Prostate gland (tissue), 2 donors: Measurements from ENCODE around the gene NFIX. TPM values are rescaled to one million over a fixed set of nuclear protein-coding genes. Genes with fewer than 3 reads are reported as not detected.

Source experiments
- DNase-seq: peaks from one replicate; pipeline ENCODE4 v3.0.0-alpha.2; 2019; ENCODE audit warnings: low spot score
- H3K27ac ChIP-seq, 2 donors: fragments of 200-600 bp; sonication (generic); 2 replicates each; pipeline ENCODE4 v1.5.1; 2017 to 2019
- H3K27me3 ChIP-seq: fragments of 200-600 bp; sonication (generic); replicated peaks from 2 replicates; pipeline ENCODE4 v1.5.1; 2019; ENCODE audit not compliant: insufficient read depth
- H3K36me3 ChIP-seq, 2 donors: fragments of 200-600 bp; sonication (generic); 1 replicate in 1 of 2; 2 replicates in 1 of 2; pipeline versions ENCODE4 v1.5.1 to v1.8.1; 2017 to 2019
- H3K4me1 ChIP-seq: fragments of 200-600 bp; sonication (generic); replicated peaks from 2 replicates; pipeline ENCODE4 v1.5.1; 2019
- H3K4me3 ChIP-seq, 2 donors: fragments of 200-600 bp; sonication (generic); 2 replicates each; pipeline ENCODE4 v1.5.1; 2017 to 2019
- H3K9me3 ChIP-seq: fragments of 200-600 bp; sonication (generic); 2 replicates; pipeline ENCODE4 v1.5.1; 2017
- POLR2A ChIP-seq: fragments of 450-650 bp; IDR thresholded peaks from one replicate; pipeline ENCODE4 v1.6.1; 2016; ENCODE audit warnings: antibody characterized with exemption, mild to moderate bottlenecking
- POLR2AphosphoS5 ChIP-seq: sonication (generic); formaldehyde crosslinking; IDR thresholded peaks from one replicate; pipeline ENCODE4 v1.6.1; 2017; ENCODE audit warnings: antibody characterized with exemption
- WGBS: methylation state at CpG from one replicate; pipeline ENCODE4 v1.1.5; 2018; 5-methylcytosine and 5-hydroxymethylcytosine counted together
- intact Hi-C: fragments of 100-400 bp; cut with DNase I; formaldehyde crosslinking; loops from one replicate; pipeline ENCODE4 v1.14.2; 2022
- total RNA-seq, 2 donors: library from RNA; depleted of rRNA; stranded (reverse); fragments of >200 nt; gene quantifications; one replicate each; pipeline ENCODE4 v1.1.0, GENCODE V29; 2016
- TF ChIP-seq, protein P1 (sequence below), 4 experiments: fragments of 200-600 bp in 2 of 4; fragments of 450-650 bp in 2 of 4; sonication (generic) in 2 of 4; IDR thresholded peaks; 1 replicate in 3 of 4; 2 replicates in 1 of 4; pipeline ENCODE4 v1.5.1; 2016 to 2019; ENCODE audit warnings: antibody characterized with exemption in 4 of 4, mild to moderate bottlenecking in 2 of 4, moderate library complexity in 2 of 4

NFIX gene
- total RNA-seq, 2 donors from 2014 or later, result 185 to 286 TPM

DNA sequence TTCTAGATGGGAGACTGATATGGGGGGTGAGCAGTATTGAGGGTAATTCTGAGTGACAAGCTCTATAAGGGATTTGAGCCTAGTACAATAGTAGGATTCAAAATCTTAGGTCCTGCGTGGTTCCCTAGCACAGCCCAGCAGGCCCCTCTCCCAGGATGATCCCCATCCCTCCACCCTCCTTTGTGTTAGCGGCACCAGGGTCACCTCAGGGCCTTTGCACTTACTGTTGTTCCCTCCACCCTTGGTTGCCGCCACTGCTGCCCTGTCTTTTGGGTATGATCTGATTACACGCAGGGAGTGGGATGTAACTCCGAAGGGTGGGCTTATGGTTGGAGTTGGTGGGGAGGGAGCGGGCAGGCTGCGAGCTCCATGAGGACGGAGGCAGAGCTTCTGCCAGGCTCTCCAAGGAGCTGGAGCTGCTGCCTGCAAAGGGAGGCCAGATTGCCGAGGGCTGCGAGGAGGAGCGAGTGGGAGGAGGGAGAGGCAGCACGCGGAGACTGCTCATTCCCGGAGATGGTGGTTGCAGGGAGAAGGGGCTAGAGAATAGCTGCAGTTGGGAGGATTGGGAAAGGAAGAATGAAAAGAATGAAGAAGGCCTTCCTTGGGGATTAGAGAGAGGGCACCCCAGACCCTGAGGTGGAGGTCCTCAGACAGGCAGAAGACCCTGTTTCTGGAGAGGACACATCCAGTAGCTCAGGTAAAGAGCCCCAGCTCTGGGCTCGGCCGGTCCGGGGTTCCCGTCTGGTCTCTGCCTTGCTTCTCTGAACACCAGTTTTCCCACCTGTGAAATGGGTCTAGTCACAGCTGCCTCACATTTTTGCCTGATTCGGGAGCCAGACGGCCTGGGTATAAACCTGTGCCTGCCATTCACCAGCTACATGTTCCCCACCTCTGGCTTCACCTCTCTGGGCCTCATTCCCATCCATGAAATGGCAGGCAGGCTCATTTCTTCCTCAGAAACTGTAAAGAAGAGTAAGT is 128.0 kb downstream of the NFIX start:
- intact Hi-C loops, result no loop called here
- no peaks in the 10 kb centered on the region for H3K4me1 ChIP-seq

DNA sequence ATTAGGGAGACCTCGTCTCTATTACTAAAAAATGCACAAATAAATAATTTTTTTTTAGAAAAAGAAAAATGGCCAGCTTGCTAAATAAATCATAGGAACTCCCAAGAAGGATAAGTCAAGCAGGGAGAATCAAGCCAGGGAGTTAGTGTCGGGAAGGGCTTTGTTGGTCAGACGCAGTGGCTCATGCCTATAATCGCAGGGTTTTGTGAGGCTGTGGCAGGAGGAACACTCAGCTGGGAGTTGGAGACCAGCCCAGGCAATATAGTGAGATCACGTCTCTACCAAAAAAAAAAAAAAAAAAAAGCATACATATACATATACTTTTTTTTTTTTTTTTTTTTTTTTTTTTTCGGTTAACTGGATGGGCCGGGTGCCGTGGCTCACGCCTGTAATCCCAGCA is 131.8 kb downstream of the NFIX start:
- Histone ChIP-seq H3K4me3 (no peak overlapping the region), H3K9me3 (no peaks in the 10 kb centered on the region), H3K27ac (no peak overlapping the region), H3K4me1 (no peaks in the 10 kb centered on the region), H3K36me3 (no peaks in the 10 kb centered on the region), H3K27me3 (no peaks in the 10 kb centered on the region)
- TF ChIP-seq POLR2A, result no peak
- TF ChIP-seq, protein P1, sequence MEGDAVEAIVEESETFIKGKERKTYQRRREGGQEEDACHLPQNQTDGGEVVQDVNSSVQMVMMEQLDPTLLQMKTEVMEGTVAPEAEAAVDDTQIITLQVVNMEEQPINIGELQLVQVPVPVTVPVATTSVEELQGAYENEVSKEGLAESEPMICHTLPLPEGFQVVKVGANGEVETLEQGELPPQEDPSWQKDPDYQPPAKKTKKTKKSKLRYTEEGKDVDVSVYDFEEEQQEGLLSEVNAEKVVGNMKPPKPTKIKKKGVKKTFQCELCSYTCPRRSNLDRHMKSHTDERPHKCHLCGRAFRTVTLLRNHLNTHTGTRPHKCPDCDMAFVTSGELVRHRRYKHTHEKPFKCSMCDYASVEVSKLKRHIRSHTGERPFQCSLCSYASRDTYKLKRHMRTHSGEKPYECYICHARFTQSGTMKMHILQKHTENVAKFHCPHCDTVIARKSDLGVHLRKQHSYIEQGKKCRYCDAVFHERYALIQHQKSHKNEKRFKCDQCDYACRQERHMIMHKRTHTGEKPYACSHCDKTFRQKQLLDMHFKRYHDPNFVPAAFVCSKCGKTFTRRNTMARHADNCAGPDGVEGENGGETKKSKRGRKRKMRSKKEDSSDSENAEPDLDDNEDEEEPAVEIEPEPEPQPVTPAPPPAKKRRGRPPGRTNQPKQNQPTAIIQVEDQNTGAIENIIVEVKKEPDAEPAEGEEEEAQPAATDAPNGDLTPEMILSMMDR (IDR thresholded peaks at IDR 0.05), result no peak
- TF ChIP-seq POLR2AphosphoS5, result no peak
- 80% methylated on average over 9 of the region's 9 CpGs for WGBS
- DNase-seq, result no peak
- intact Hi-C loops, result no loop called here

More for the DNA sequence above, 128.0 kb downstream of the NFIX start:
- TF ChIP-seq, protein P1 (IDR thresholded peaks at IDR 0.05), result no peak
- TF ChIP-seq POLR2A (no peak), POLR2AphosphoS5 (no peak)
- Histone ChIP-seq H3K27me3 (no peaks in the 10 kb centered on the region), H3K4me3 (no peak overlapping the region), H3K36me3 (no peaks in the 10 kb centered on the region), H3K9me3 (no peaks in the 10 kb centered on the region), H3K27ac (no peak overlapping the region)
- no peak for DNase-seq
- 86% methylated on average over 20 of the region's 20 CpGs for WGBS

DNA sequence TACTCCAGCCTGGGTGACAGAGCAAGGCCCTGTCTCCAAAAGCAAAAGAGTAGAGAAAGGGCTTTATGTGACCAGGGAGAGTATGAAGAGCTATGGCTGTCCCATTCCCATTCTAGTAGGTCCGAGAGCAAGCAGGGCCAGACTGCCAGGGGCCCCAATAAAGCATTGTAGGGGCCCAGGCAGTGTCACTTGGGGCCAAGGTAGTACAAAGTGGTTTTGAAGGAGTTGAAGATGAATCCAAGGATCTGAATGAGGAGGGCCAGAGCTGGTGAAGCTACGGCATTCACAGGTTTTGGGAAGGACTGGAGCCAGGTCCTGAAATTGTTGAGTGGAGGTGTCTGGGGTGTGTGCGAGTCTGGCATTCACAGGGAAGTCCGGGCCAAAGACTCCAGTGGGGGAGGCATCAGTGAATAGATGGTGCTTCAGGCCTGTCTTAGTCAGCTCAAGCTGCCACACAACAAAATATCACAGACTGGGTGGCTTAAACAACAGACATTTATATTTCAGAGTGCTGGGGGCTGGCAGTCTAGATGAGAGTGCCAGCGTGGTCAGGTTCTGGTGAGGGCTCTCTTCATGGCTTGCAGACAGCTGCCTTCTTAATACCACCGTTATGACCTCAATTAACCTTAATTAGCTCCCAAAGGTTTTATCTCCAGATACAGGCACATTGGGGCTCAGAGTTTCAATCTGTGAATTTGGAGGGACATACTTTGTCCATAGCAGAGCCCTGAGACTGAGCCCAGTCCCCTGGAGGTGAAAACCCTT is 132.7 kb downstream of the NFIX start:
- TF ChIP-seq POLR2AphosphoS5, result no peak
- WGBS, result 89% methylated on average over 6 of the region's 6 CpGs
- Histone ChIP-seq H3K36me3 (no peaks in the 10 kb centered on the region), H3K27me3 (no peaks in the 10 kb centered on the region), H3K4me1 (no peaks in the 10 kb centered on the region), H3K27ac (no peak overlapping the region), H3K9me3 (no peaks in the 10 kb centered on the region), H3K4me3 (no peak overlapping the region)
- intact Hi-C loops, result no loop called here
- DNase-seq, result no peak

DNA sequence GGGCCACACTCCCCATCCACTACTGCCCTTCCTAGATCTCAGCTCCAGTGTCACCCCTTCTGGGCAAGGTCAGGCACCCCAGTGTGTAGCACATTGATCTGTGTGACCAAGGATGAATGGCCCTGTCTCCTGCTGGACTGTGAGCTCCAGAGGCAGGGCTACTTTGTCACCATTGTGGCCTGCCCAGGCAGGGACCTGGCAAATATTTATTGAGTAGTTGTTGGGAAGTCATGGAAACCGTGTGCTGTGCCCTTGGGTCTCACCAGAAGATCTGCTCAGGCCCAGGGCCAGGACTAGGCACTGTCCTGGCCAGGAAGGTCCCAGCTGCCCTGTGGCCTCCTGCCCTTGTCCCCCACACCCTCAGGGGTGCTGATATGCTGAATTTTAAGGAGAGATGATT is 133.3 kb downstream of the NFIX start:
- H3K36me3 ChIP-seq, result no peaks in the 10 kb centered on the region
- no peaks in the 10 kb centered on the region for H3K9me3 ChIP-seq
- intact Hi-C loops, result no loop called here
- H3K4me1 ChIP-seq, result no peaks in the 10 kb centered on the region
- H3K27ac ChIP-seq, result no peak overlapping the region
- DNase-seq, result no peak
- TF ChIP-seq POLR2A, result no peak
- no peak overlapping the region for H3K4me3 ChIP-seq
- 38% methylated on average over 1 of the region's 1 CpG for WGBS
- H3K27me3 ChIP-seq, result no peaks in the 10 kb centered on the region

DNA sequence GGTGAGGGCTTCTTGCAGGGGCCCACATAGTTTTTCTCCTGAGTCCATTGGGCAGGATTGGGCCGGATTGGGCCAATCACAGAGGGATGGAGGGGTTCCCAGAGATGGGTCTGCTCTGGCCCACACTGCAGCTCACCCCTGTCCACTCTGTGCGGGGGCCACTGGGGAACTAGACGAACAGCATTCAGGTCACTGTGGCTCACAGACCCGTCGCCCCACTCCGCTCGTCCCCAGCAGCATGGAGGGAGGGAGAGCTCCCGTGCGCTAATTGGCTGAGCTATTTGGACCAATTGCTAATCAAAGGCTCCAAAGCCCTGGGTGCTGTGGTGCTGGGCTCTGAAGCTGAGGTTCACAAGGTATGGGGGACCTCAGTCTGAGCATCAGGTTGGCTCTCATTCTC is 134.1 kb downstream of the NFIX start:
- H3K27ac ChIP-seq, result no peak overlapping the region
- H3K4me1 ChIP-seq, result no peaks in the 10 kb centered on the region
- no peaks in the 10 kb centered on the region for H3K36me3 ChIP-seq
- 94% methylated on average over 9 of the region's 9 CpGs for WGBS
- DNase-seq, result no peak
- TF ChIP-seq, protein P1 (IDR thresholded peaks at IDR 0.05), result no peak
- TF ChIP-seq POLR2AphosphoS5, result no peak
- H3K9me3 ChIP-seq, result no peaks in the 10 kb centered on the region
- no peaks in the 10 kb centered on the region for H3K27me3 ChIP-seq
- H3K4me3 ChIP-seq, result no peak overlapping the region
- intact Hi-C loops, result no loop called here
